Measurements from ENCODE around the gene ZSWIM4. TPM values are rescaled to one million over a fixed set of nuclear protein-coding genes. Genes with fewer than 3 reads are reported as not detected.

ZSWIM4 gene
- total RNA-seq, 4 donors from 2014 or later, result 1.6 to 9.1 (median 5.8) TPM

GRCh38 chr19:13834244-13835069 lies 39.2 kb downstream of the ZSWIM4 start:
- Histone ChIP-seq H3K36me3 (peaks cover 0 to 31% (median 0%) of the 10 kb centered on the region in 3 donors), H3K4me1 (peaks cover 0 to 63% (median 24%) of the 10 kb centered on the region in 4 donors), H3K27me3 (no peaks in the 10 kb centered on the region), H3K4me3 (peak overlapping the region in 2 of 4 donors; percentile 39 to 45), H3K27ac (peak overlapping the region; percentile 76 to 97 (median 82)), H3K9me3 (no peaks in the 10 kb centered on the region)
- DNase-seq, result no peak
- TF ChIP-seq POLR2A (IDR thresholded peaks at IDR 0.05), result no peak
- no peak for TF ChIP-seq CTCF (IDR thresholded peaks at IDR 0.05)

GRCh38 chr19:13835791-13836723 lies 40.8 kb downstream of the ZSWIM4 start:
- no peak overlapping the region for H3K4me3 ChIP-seq

GRCh38 chr19:13838435-13839129 lies 43.3 kb downstream of the ZSWIM4 start:
- DNase-seq, result peak in 1 of 3 donors; percentile 46
- H3K27me3 ChIP-seq, result no peaks in the 10 kb centered on the region
- peaks cover 0 to 31% (median 0%) of the 10 kb centered on the region in 3 donors for H3K36me3 ChIP-seq
- no peaks in the 10 kb centered on the region for H3K9me3 ChIP-seq
- TF ChIP-seq CTCF (IDR thresholded peaks at IDR 0.05) (no peak), POLR2A (IDR thresholded peaks at IDR 0.05) (no peak)
- peak overlapping the region; percentile 91 to 98 (median 92) for H3K4me3 ChIP-seq
- H3K4me1 ChIP-seq, result peaks cover 1 to 80% (median 34%) of the 10 kb centered on the region in 4 donors
- peak overlapping the region; percentile 97 to 99 (median 98) for H3K27ac ChIP-seq

More at GRCh38 chr19:13835791-13836723, 40.8 kb downstream of the ZSWIM4 start:
- TF ChIP-seq POLR2A (IDR thresholded peaks at IDR 0.05) (no peak), CTCF (IDR thresholded peaks at IDR 0.05) (no peak)
- no peaks in the 10 kb centered on the region for H3K27me3 ChIP-seq
- no peaks in the 10 kb centered on the region for H3K9me3 ChIP-seq
- H3K27ac ChIP-seq, result peak overlapping the region; percentile 71 to 99 (median 98)
- peak in 1 of 3 donors; percentile 52 for DNase-seq
- peaks cover 0 to 31% (median 0%) of the 10 kb centered on the region in 3 donors for H3K36me3 ChIP-seq
- peaks cover 0 to 79% (median 31%) of the 10 kb centered on the region in 4 donors for H3K4me1 ChIP-seq

- no peaks in the 10 kb centered on the region for H3K9me3 ChIP-seq
- no peaks in the 10 kb centered on the region for H3K27me3 ChIP-seq
- H3K27ac ChIP-seq, result peak overlapping the region; percentile 97 to 99 (median 98)
- peak; percentile 81 to 92 (median 83) for DNase-seq
- H3K4me3 ChIP-seq, result peak overlapping the region; percentile 91 to 98 (median 92)
- H3K36me3 ChIP-seq, result peaks cover 0 to 27% (median 0%) of the 10 kb centered on the region in 3 donors
- H3K4me1 ChIP-seq, result peaks cover 3 to 81% (median 32%) of the 10 kb centered on the region in 4 donors
- peak in 2 of 6 experiments; percentile 15 for TF ChIP-seq CTCF (IDR thresholded peaks at IDR 0.05)
- TF ChIP-seq POLR2A (IDR thresholded peaks at IDR 0.05), result peak; percentile 30 to 57
Measured at GRCh38 chr19:13839130-13839937, 44.1 kb downstream of the ZSWIM4 start.
